OCI-LY1 (cell line): ENCODE results near the gene SAT1.

Source experiments
- H2AFZ ChIP-seq: fragments of 200-600 bp; sonication (generic), shearing (Covaris generic); 2 replicates; pipeline ENCODE4 v1.6.0; 2014; ENCODE audit warnings: antibody characterized with exemption, mild to moderate bottlenecking, low read length
- H3F3A ChIP-seq: fragments of 200-600 bp; sonication (generic), shearing (Covaris generic); 2 replicates; pipeline ENCODE4 v1.6.0; 2014; ENCODE audit warnings: mild to moderate bottlenecking, antibody characterized with exemption, low read length, moderate library complexity; ENCODE audit not compliant: insufficient read depth
- H3K27ac ChIP-seq: fragments of 200-600 bp; sonication (generic); 2 replicates; pipeline ENCODE4 v1.5.1; 2014; ENCODE audit warnings: low read length, mixed run types, mild to moderate bottlenecking, low read depth; ENCODE audit not compliant: poor library complexity, severe bottlenecking
- H3K27me3 ChIP-seq: fragments of 200-600 bp; sonication (generic); 2 replicates; pipeline ENCODE4 v1.6.0; 2014; ENCODE audit warnings: antibody characterized with exemption, mild to moderate bottlenecking, low read length, moderate library complexity; ENCODE audit not compliant: insufficient read depth
- H3K36me3 ChIP-seq: fragments of 200-600 bp; sonication (generic); 2 replicates; pipeline ENCODE4 v1.6.1; 2014; ENCODE audit warnings: mild to moderate bottlenecking, antibody characterized with exemption, low read length, moderate library complexity, mixed read lengths; ENCODE audit not compliant: insufficient read depth
- H3K4me1 ChIP-seq: fragments of 200-600 bp; sonication (generic); 2 replicates; pipeline ENCODE4 v1.5.1; 2014; ENCODE audit warnings: mild to moderate bottlenecking, low read length, moderate library complexity; ENCODE audit not compliant: insufficient read depth, severe bottlenecking
- H3K4me2 ChIP-seq: fragments of 200-600 bp; sonication (generic), shearing (Covaris generic); 2 replicates; pipeline ENCODE4 v1.6.1; 2014; ENCODE audit warnings: low read length
- H3K4me3 ChIP-seq: fragments of 200-600 bp; sonication (generic); 2 replicates; pipeline ENCODE4 v1.5.1; 2014; ENCODE audit warnings: low read length, low read depth, mild to moderate bottlenecking, mixed read lengths; ENCODE audit not compliant: poor library complexity, severe bottlenecking
- H3K79me2 ChIP-seq: fragments of 200-600 bp; shearing (Covaris generic); 2 replicates; pipeline ENCODE4 v1.6.1; 2016; ENCODE audit warnings: mixed run types, low read length, mixed read lengths; ENCODE audit not compliant: insufficient read depth
- H3K9ac ChIP-seq: fragments of 200-600 bp; sonication (generic), shearing (Covaris generic); 2 replicates; pipeline ENCODE4 v1.6.1; 2014; ENCODE audit warnings: mild to moderate bottlenecking, low read length, mixed read lengths
- H3K9me2 ChIP-seq: fragments of 200-600 bp; sonication (generic), shearing (Covaris generic); 2 replicates; pipeline ENCODE4 v1.6.1; 2014; ENCODE audit warnings: low read depth, mild to moderate bottlenecking, low read length, mixed read lengths
- H3K9me3 ChIP-seq: fragments of 200-600 bp; shearing (Covaris generic); 2 replicates; pipeline ENCODE4 v1.6.1; 2014; ENCODE audit warnings: low read length, mixed read lengths
- H4K20me1 ChIP-seq: fragments of 200-600 bp; sonication (generic), shearing (Covaris generic); 2 replicates; pipeline ENCODE4 v1.6.0; 2016; ENCODE audit warnings: mild to moderate bottlenecking, low read length; ENCODE audit not compliant: insufficient read depth
- CTCF ChIP-seq: fragments of 200-600 bp; sonication (generic), shearing (Covaris generic); IDR thresholded peaks from 2 replicates; pipeline ENCODE4 v1.5.1; 2017; ENCODE audit warnings: mild to moderate bottlenecking, antibody characterized with exemption, low read length, moderate library complexity, mixed read lengths
- EZH2 ChIP-seq: fragments of 200-600 bp; sonication (generic), shearing (Covaris generic); IDR thresholded peaks from 2 replicates; pipeline ENCODE4 v1.8.0; 2017; ENCODE audit warnings: borderline replicate concordance, mixed run types, mild to moderate bottlenecking, antibody characterized with exemption, low read length, moderate library complexity, mixed read lengths

Gene SAT1

GRCh38 chrX:23785580-23785979 lies 2.6 kb downstream of the SAT1 start:
- no peak overlapping the region for H3K4me3 ChIP-seq
- H3K27ac ChIP-seq = peak overlapping the region; percentile 85
- H3K27me3 ChIP-seq = no peaks in the 10 kb centered on the region
- no peaks in the 10 kb centered on the region for H3K9me3 ChIP-seq
- H4K20me1 ChIP-seq = no peaks in the 10 kb centered on the region
- H3K79me2 ChIP-seq = no peaks in the 10 kb centered on the region
- no peak for TF ChIP-seq EZH2
- TF ChIP-seq CTCF = no peak
- no peak overlapping the region for H3K9ac ChIP-seq
- peak overlapping the region; percentile 66; the same call in 1 of the 2 replicates for H3K4me2 ChIP-seq
- H3F3A ChIP-seq = no peaks in the 10 kb centered on the region
- no peaks in the 10 kb centered on the region for H3K9me2 ChIP-seq
- no peak overlapping the region for H2AFZ ChIP-seq
- peaks cover 30% of the 10 kb centered on the region for H3K36me3 ChIP-seq
- peaks cover 36% of the 10 kb centered on the region for H3K4me1 ChIP-seq

GRCh38 chrX:23786268-23786815 lies 3.4 kb downstream of the SAT1 start:
- Histone ChIP-seq H3K79me2 (no peaks in the 10 kb centered on the region), H3K9ac (no peak overlapping the region), H2AFZ (no peak overlapping the region), H3K4me1 (peaks cover 28% of the 10 kb centered on the region), H3K9me2 (no peaks in the 10 kb centered on the region), H3K9me3 (no peaks in the 10 kb centered on the region), H3K4me3 (no peak overlapping the region), H3K27ac (no peak overlapping the region), H3K36me3 (peaks cover 30% of the 10 kb centered on the region), H4K20me1 (no peaks in the 10 kb centered on the region), H3F3A (no peaks in the 10 kb centered on the region), H3K27me3 (no peaks in the 10 kb centered on the region), H3K4me2 (no peak overlapping the region)
- TF ChIP-seq CTCF = no peak
- no peak for TF ChIP-seq EZH2

GRCh38 chrX:23787745-23788118 lies 4.8 kb downstream of the SAT1 start:
- Histone ChIP-seq H3K4me2 (no peak overlapping the region), H3K79me2 (no peaks in the 10 kb centered on the region), H3K9ac (no peak overlapping the region), H3K9me2 (no peaks in the 10 kb centered on the region), H3F3A (no peaks in the 10 kb centered on the region), H3K4me1 (peaks cover 15% of the 10 kb centered on the region), H3K27me3 (no peaks in the 10 kb centered on the region), H3K4me3 (no peak overlapping the region), H3K27ac (no peak overlapping the region), H3K9me3 (no peaks in the 10 kb centered on the region), H2AFZ (no peak overlapping the region), H4K20me1 (no peaks in the 10 kb centered on the region), H3K36me3 (peaks cover 30% of the 10 kb centered on the region)
- no peak for TF ChIP-seq EZH2
- TF ChIP-seq CTCF = no peak
